K562 (cell line): ENCODE results near the gene AQP2. TPM values are rescaled to one million over a fixed set of nuclear protein-coding genes. Genes with fewer than 3 reads are reported as not detected.

ENCODE experiments used
- CBFA2T2 ChIP-seq: fragments of 450-650 bp; conservative IDR thresholded peaks from 2 replicates; pipeline ENCODE4 v1.6.1; 2017; ENCODE audit warnings: mild to moderate bottlenecking
- CC2D1A ChIP-seq: fragments of 450-650 bp; IDR thresholded peaks from 2 replicates; pipeline ENCODE4 v1.6.1; 2017; ENCODE audit warnings: mild to moderate bottlenecking
- CCAR2 ChIP-seq: fragments of 200-400 bp; formaldehyde crosslinking; IDR thresholded peaks from 2 replicates; pipeline ENCODE4 v1.6.1; 2017; ENCODE audit warnings: mild to moderate bottlenecking, low read depth, low read length
- FOXM1 ChIP-seq, 2 experiments: fragments of 450-650 bp in 1 of 2; sonication (generic) in 1 of 2; formaldehyde crosslinking in 1 of 2; IDR thresholded peaks; 2 replicates each; pipeline versions ENCODE4 v1.6.1 to v1.9.0; 2017 to 2022; ENCODE audit warnings: low read depth in 2 of 2, mild to moderate bottlenecking in 2 of 2, missing genetic modification reagents in 1 of 2, moderate library complexity in 1 of 2
- KDM5B ChIP-seq: fragments of 200-600 bp; sonication (generic); IDR thresholded peaks from 2 replicates; pipeline ENCODE4 v1.6.1; 2012; ENCODE audit warnings: low read depth, mild to moderate bottlenecking, moderate library complexity, low read length, control low read depth, inconsistent platforms; ENCODE audit not compliant: insufficient replicate concordance
- PHTF2 ChIP-seq: fragments of 250-450 bp; sonication (Bioruptor Pico); IDR thresholded peaks from 2 replicates; pipeline ENCODE4 v1.5.0; 2021; ENCODE audit warnings: mild to moderate bottlenecking
- RFX7 ChIP-seq: fragments of 250-450 bp; sonication (Bioruptor Pico); IDR thresholded peaks from 2 replicates; pipeline ENCODE4 v1.5.1; 2021; ENCODE audit warnings: mild to moderate bottlenecking
- SAP30 ChIP-seq: fragments of 200-600 bp; sonication (generic); IDR thresholded peaks from 2 replicates; pipeline ENCODE4 v1.6.1; 2012; ENCODE audit warnings: borderline replicate concordance, low read depth, mild to moderate bottlenecking, moderate library complexity, low read length, control low read depth, inconsistent platforms; ENCODE audit not compliant: insufficient read depth, poor library complexity, severe bottlenecking
- SLC30A9 ChIP-seq: fragments of 250-450 bp; sonication (Bioruptor Pico); IDR thresholded peaks from 2 replicates; pipeline ENCODE4 v1.8.0; 2022; ENCODE audit warnings: mild to moderate bottlenecking, moderate library complexity
- TOE1 ChIP-seq, 2 experiments: fragments of 450-650 bp in 1 of 2; sonication (generic) in 1 of 2; formaldehyde crosslinking in 1 of 2; IDR thresholded peaks; 2 replicates each; pipeline versions ENCODE4 v1.7.1 to v1.8.0; 2016 to 2022; ENCODE audit warnings: borderline replicate concordance in 2 of 2, mild to moderate bottlenecking in 2 of 2, antibody characterized with exemption in 1 of 2, inconsistent platforms in 1 of 2, low read depth in 1 of 2, missing genetic modification reagents in 1 of 2, moderate library complexity in 1 of 2
- ZFP36 ChIP-seq: fragments of 150-350 bp; IDR thresholded peaks from 2 replicates; pipeline ENCODE4 v1.6.1; 2018; ENCODE audit warnings: low read length, low read depth; ENCODE audit not compliant: partially characterized antibody
- ZNF143 ChIP-seq: sonication (generic); formaldehyde crosslinking; IDR thresholded peaks from 2 replicates; pipeline ENCODE4 v1.9.0; 2022; ENCODE audit warnings: mild to moderate bottlenecking, missing genetic modification reagents
- ZNF165 ChIP-seq: fragments of 250-450 bp; sonication (Bioruptor Pico); IDR thresholded peaks from 2 replicates; pipeline ENCODE4 v1.4.0; 2020; ENCODE audit warnings: borderline replicate concordance
- ZNF444 ChIP-seq: fragments of 250-450 bp; sonication (Bioruptor Pico); IDR thresholded peaks from 2 replicates; pipeline ENCODE4 v1.4.0; 2020; ENCODE audit warnings: mild to moderate bottlenecking, moderate library complexity
- ZNF696 ChIP-seq: fragments of 250-450 bp; sonication (Bioruptor Pico); conservative IDR thresholded peaks from 2 replicates; pipeline ENCODE4 v1.4.0; 2020; ENCODE audit warnings: mild to moderate bottlenecking, moderate library complexity
- ZNF707 ChIP-seq: fragments of 250-450 bp; sonication (Bioruptor Pico); conservative IDR thresholded peaks from 2 replicates; pipeline ENCODE4 v1.8.0; 2022; ENCODE audit warnings: inconsistent platforms, mild to moderate bottlenecking, moderate library complexity
- polyA plus RNA-seq, 8 experiments: library from polyadenylated mRNA; depleted of rRNA in 4 of 8; stranded (reverse) in 5 of 8; unstranded in 3 of 8; fragments of >200 nt; fragmentation: Nextera tagmentation in 2 of 8; fragmentation: Illumina TruSeq in 1 of 8; extraction: Ambion mirVana in 2 of 8; extraction: Trizol in 1 of 8; gene quantifications; 2 replicates each; pipeline versions ENCODE4 v1.2.1 to v1.2.3, GENCODE V29; 2011 to 2014; ENCODE audit warnings: inconsistent platforms in 1 of 8, missing spikeins in 1 of 8
- total RNA-seq, 7 experiments: library from RNA; depleted of rRNA in 6 of 7; stranded (reverse); fragments of >200 nt in 6 of 7; fragmentation: Illumina TruSeq in 2 of 7; extraction: Trizol in 2 of 7; gene quantifications; 2 replicates each; pipeline versions ENCODE4 v1.2.1 to v1.2.3, GENCODE V29; 2011 to 2021; ENCODE audit warnings: low replicate concordance in 1 of 7
- TF ChIP-seq, protein P1 (sequence below): fragments of 450-650 bp; IDR thresholded peaks from 2 replicates; pipeline ENCODE4 v1.7.1; 2018; ENCODE audit warnings: mild to moderate bottlenecking, low read depth; ENCODE audit not compliant: partially characterized antibody
- TF ChIP-seq, protein P2 (sequence below): sonication (generic); formaldehyde crosslinking; IDR thresholded peaks from 2 replicates; pipeline ENCODE4 v1.8.0; 2023; ENCODE audit warnings: mild to moderate bottlenecking, missing genetic modification reagents
- TF ChIP-seq, protein P3 (sequence below), 2 experiments: fragments of 450-650 bp; IDR thresholded peaks; 2 replicates each; pipeline ENCODE4 v1.6.1; 2016

AQP2 gene
- total and polyA plus RNA-seq, 9 of the 15 experiments (the other 6 are each of a cell fraction or from before 2014, with no cell fraction given): not detected

DNA sequence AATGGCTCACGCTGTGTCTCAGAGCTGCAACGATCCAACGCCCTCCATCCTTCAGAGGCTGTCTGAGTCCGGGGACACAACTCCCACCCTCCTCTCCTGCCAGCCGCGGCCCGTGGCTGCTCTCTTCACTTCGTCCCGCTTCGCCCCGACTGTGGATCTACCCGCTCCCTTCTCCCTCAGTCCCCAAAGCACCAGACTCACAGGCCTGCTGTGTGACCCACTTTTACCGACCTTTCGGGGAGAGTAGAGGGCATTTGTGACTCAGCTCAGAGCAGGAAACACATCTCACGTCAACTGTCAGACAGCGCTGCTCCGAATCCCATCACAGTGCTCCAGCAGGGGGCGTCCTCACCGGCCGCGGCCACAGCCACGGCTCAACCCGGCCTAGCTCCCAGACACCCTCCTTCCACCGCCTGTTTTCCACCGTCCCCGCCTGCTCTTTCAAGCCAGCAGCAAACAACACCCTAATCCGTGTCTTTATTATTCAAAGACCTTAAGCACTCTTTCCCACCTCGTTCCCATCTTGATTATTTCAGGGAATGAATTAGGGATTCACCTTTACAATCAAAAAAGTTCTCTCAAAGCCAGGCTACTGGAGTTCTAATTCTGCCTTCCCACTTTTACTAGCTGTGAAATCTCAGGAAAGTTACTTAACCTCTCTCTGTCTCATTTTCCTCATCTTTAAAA, 5.0 kb upstream of the AQP2 start (continued):
- TF ChIP-seq, protein P1, sequence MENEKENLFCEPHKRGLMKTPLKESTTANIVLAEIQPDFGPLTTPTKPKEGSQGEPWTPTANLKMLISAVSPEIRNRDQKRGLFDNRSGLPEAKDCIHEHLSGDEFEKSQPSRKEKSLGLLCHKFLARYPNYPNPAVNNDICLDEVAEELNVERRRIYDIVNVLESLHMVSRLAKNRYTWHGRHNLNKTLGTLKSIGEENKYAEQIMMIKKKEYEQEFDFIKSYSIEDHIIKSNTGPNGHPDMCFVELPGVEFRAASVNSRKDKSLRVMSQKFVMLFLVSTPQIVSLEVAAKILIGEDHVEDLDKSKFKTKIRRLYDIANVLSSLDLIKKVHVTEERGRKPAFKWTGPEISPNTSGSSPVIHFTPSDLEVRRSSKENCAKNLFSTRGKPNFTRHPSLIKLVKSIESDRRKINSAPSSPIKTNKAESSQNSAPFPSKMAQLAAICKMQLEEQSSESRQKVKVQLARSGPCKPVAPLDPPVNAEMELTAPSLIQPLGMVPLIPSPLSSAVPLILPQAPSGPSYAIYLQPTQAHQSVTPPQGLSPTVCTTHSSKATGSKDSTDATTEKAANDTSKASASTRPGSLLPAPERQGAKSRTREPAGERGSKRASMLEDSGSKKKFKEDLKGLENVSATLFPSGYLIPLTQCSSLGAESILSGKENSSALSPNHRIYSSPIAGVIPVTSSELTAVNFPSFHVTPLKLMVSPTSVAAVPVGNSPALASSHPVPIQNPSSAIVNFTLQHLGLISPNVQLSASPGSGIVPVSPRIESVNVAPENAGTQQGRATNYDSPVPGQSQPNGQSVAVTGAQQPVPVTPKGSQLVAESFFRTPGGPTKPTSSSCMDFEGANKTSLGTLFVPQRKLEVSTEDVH: no peak
- TF ChIP-seq RFX7 (CRISPR knock-in tag): no peak
- TF ChIP-seq SAP30: no peak
- no peak for TF ChIP-seq ZNF707
- no peak for TF ChIP-seq PHTF2
- TF ChIP-seq ZNF444: no peak
- TF ChIP-seq, protein P2, sequence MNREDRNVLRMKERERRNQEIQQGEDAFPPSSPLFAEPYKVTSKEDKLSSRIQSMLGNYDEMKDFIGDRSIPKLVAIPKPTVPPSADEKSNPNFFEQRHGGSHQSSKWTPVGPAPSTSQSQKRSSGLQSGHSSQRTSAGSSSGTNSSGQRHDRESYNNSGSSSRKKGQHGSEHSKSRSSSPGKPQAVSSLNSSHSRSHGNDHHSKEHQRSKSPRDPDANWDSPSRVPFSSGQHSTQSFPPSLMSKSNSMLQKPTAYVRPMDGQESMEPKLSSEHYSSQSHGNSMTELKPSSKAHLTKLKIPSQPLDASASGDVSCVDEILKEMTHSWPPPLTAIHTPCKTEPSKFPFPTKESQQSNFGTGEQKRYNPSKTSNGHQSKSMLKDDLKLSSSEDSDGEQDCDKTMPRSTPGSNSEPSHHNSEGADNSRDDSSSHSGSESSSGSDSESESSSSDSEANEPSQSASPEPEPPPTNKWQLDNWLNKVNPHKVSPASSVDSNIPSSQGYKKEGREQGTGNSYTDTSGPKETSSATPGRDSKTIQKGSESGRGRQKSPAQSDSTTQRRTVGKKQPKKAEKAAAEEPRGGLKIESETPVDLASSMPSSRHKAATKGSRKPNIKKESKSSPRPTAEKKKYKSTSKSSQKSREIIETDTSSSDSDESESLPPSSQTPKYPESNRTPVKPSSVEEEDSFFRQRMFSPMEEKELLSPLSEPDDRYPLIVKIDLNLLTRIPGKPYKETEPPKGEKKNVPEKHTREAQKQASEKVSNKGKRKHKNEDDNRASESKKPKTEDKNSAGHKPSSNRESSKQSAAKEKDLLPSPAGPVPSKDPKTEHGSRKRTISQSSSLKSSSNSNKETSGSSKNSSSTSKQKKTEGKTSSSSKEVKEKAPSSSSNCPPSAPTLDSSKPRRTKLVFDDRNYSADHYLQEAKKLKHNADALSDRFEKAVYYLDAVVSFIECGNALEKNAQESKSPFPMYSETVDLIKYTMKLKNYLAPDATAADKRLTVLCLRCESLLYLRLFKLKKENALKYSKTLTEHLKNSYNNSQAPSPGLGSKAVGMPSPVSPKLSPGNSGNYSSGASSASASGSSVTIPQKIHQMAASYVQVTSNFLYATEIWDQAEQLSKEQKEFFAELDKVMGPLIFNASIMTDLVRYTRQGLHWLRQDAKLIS (CRISPR knock-in tag): 0 out of 2 replicates have a peak, but pooled peaks have one; percentile 38
- no peak for TF ChIP-seq CBFA2T2
- peak; percentile 32; the same call in 1 of the 2 replicates for TF ChIP-seq TOE1 (IDR thresholded peaks at IDR 0.05; ENCODE audit: borderline replicate concordance)
- no peak for TF ChIP-seq TOE1 (CRISPR knock-in tag; IDR thresholded peaks at IDR 0.05; ENCODE audit: borderline replicate concordance, low read depth)
- no peak for TF ChIP-seq KDM5B
- no peak for TF ChIP-seq CCAR2
- TF ChIP-seq, protein P3, sequence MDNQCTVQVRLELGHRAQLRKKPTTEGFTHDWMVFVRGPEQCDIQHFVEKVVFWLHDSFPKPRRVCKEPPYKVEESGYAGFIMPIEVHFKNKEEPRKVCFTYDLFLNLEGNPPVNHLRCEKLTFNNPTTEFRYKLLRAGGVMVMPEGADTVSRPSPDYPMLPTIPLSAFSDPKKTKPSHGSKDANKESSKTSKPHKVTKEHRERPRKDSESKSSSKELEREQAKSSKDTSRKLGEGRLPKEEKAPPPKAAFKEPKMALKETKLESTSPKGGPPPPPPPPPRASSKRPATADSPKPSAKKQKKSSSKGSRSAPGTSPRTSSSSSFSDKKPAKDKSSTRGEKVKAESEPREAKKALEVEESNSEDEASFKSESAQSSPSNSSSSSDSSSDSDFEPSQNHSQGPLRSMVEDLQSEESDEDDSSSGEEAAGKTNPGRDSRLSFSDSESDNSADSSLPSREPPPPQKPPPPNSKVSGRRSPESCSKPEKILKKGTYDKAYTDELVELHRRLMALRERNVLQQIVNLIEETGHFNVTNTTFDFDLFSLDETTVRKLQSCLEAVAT (IDR thresholded peaks at IDR 0.05): peak; percentile 37 to 49; a peak in 2 of 4 replicates
- no peak for TF ChIP-seq FOXM1 (IDR thresholded peaks at IDR 0.05; ENCODE audit: low read depth)
- no peak for TF ChIP-seq FOXM1 (CRISPR knock-in tag; IDR thresholded peaks at IDR 0.05; ENCODE audit: low read depth)
- TF ChIP-seq ZNF165 (CRISPR knock-in tag): no peak
- no peak for TF ChIP-seq ZNF143 (CRISPR knock-in tag)
- 0 out of 2 replicates have a peak, but pooled peaks have one; percentile 36 for TF ChIP-seq CC2D1A
- peak; percentile 26 for TF ChIP-seq ZFP36
- TF ChIP-seq SLC30A9 (CRISPR knock-in tag): no peak
- no peak for TF ChIP-seq ZNF696 (CRISPR knock-in tag)
